Measurements from ENCODE around the gene TP53RK. TPM values are rescaled to one million over a fixed set of nuclear protein-coding genes. Genes with fewer than 3 reads are reported as not detected.

TP53RK gene
- total and polyA plus RNA-seq, 2 experiments from 2014 or later: 24.2 to 26.0 TPM

DNA sequence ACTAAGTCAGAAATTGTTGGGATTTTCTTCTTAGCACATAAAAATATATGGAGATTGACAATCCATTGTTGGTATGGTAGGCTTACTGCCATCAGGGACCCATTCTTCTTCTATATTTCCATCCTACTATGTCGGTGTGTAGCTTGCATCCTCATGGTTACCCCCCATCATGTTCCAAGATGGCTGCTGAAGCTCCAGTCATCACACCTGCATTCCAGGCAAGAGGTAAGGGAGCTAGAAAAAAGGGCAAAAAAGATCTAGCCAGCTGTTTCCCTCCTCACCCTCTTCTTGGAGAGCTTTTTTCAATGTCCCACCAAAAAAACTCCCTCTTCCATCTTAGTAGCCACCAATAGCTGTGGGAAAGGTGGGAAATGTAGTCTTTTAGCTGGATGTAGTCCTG lies 33.8 kb upstream of the TP53RK start (continued):
- no peak for TF ChIP-seq ZNF462 (CRISPR knock-in tag; IDR thresholded peaks at IDR 0.05)

- Mint-ChIP-seq H3K4me1 (no peaks in the 10 kb centered on the region), H3K27me3 (ENCODE audit: insufficient read depth, low read depth, poor library complexity) (peaks cover 4% of the 10 kb centered on the region)
- ATAC-seq: no peak
Observed at GRCh38 chr20:46722450-46722849, 33.2 kb upstream of the TP53RK start.

More at GRCh38 chr20:46722450-46722849, 33.2 kb upstream of the TP53RK start:
- H3K27me3 ChIP-seq (ENCODE audit: insufficient read depth): no peaks in the 10 kb centered on the region
- no peak overlapping the region for H3K4me3 ChIP-seq
- 0 out of 2 replicates have a peak, but pooled peaks cover 2% of the 10 kb centered on the region for H3K36me3 ChIP-seq (ENCODE audit: insufficient read depth)
- DNase-seq (ENCODE audit: low spot score): no peak
- H3K9me3 Mint-ChIP-seq: peaks cover 15% of the 10 kb centered on the region; the same call in 2 of the 3 replicates
- H3K4me3 Mint-ChIP-seq: no peak overlapping the region
- no peak overlapping the region for H3K4me2 ChIP-seq
- H4K20me1 ChIP-seq (replicated peaks; ENCODE audit: insufficient read depth): no peaks in the 10 kb centered on the region
- no peaks in the 10 kb centered on the region for H3K79me2 ChIP-seq (replicated peaks; ENCODE audit: insufficient read depth)
- H3K9me2 ChIP-seq (ENCODE audit: insufficient read depth): peaks cover 12% of the 10 kb centered on the region; the same call in 1 of the 2 replicates
- H3K27ac Mint-ChIP-seq: no peak overlapping the region
- H2AFZ ChIP-seq: no peak overlapping the region
- no peak overlapping the region for H3K27ac ChIP-seq (ENCODE audit: low read depth)
- peaks cover 26% of the 10 kb centered on the region for H3K36me3 Mint-ChIP-seq (ENCODE audit: low read depth)
- no peaks in the 10 kb centered on the region for H3F3A ChIP-seq (replicated peaks; ENCODE audit: low read depth)
- TF ChIP-seq EZH2phosphoT487 (IDR thresholded peaks at IDR 0.05; ENCODE audit: unreplicated experiment) (no peak), POLR2AphosphoS5 (IDR thresholded peaks at IDR 0.05; ENCODE audit: low read depth) (no peak)
- TF ChIP-seq, protein P1, sequence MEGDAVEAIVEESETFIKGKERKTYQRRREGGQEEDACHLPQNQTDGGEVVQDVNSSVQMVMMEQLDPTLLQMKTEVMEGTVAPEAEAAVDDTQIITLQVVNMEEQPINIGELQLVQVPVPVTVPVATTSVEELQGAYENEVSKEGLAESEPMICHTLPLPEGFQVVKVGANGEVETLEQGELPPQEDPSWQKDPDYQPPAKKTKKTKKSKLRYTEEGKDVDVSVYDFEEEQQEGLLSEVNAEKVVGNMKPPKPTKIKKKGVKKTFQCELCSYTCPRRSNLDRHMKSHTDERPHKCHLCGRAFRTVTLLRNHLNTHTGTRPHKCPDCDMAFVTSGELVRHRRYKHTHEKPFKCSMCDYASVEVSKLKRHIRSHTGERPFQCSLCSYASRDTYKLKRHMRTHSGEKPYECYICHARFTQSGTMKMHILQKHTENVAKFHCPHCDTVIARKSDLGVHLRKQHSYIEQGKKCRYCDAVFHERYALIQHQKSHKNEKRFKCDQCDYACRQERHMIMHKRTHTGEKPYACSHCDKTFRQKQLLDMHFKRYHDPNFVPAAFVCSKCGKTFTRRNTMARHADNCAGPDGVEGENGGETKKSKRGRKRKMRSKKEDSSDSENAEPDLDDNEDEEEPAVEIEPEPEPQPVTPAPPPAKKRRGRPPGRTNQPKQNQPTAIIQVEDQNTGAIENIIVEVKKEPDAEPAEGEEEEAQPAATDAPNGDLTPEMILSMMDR (conservative IDR thresholded peaks at IDR 0.05; ENCODE audit: low read depth in 2 of 2): no peak
- H3K4me1 ChIP-seq (ENCODE audit: insufficient read depth): no peaks in the 10 kb centered on the region
